HG02642 (cell line): Measurements from ENCODE around the gene MPZ.
"Not testable (repeated sequence)": the region's sequence is repeated elsewhere in the genome, so short reads cannot be mapped to it uniquely, and the experiment has no call there.

Experiments used
- ATAC-seq: cut with Tn5 transposase; IDR thresholded peaks from one replicate; pipeline ENCODE4 v1.9.1; 2021; ENCODE audit warnings: mild to moderate bottlenecking; ENCODE audit not compliant: unreplicated experiment, poor library complexity

Gene MPZ

DNA sequence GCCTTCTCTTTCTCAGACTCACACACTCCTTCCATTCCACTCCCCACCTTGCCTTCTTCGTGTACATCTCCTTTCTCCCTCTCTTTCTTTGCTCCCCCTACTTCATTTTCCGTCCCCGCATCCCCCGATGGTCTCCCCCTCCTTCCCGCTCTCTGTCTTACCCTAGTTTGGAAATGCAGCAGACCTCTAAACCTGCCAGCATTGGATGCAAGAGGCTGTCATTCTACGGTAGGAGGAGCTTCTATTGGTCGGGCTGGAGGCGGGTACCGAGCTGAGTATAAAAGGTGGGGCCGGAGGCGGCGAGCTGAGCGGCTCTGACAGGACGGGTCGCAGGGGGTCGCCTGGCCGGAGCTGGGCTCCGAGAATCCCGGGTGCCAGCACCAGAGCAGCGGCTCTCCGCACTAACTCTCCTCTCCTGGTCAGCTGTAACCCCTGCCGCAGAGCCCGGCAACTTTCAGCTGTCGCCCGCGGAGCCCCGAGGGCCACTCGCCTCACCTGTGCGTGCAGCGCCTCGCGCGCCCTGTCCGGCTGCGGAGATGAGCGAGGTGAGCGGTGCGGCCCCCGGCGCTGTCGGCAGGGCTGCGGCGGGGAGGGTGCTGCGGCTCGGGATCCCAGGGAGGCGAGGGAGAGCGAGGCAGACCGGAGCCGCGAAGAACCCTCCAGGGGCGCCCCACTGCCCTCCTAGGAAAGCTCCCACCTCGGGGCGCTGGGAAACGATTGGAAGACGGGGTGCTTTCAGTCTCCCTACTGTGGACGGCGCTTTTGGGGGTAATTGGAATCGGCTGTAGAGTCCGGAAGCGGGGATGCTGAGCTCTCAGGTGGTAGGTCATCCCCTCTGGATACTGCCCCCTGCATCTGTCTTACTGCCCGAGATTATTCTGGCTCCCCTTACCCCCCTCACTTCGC lies 51.1 kb downstream of the MPZ start, which contains the start of gene PCP4L1:
TSS of gene PCP4L1 (plus strand) at position 307 of the 906 bp plus-strand sequence. CDS start at position 537, 230 bp downstream.
- ATAC-seq = peak; percentile 76

DNA sequence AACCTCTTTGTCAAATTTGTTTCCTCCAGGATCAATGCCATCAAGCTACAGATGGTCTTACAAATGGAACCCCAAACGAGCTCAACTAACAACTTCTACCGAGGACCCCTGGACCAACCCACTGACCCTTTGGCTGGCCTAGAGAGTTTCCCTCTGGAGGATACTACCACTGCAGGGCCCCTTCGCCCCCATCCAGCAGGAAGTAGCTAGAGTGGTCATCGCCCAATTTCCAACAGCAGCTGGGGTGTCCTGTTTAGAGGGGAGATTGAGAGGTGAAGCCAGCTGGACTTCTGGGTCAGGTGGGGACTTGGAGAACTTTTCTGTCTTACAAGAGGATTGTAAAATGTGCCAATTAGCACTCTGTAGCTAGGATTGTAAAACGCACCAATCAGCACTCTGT lies 52.7 kb downstream of the MPZ start:
- ATAC-seq = not testable (repeated sequence)

DNA sequence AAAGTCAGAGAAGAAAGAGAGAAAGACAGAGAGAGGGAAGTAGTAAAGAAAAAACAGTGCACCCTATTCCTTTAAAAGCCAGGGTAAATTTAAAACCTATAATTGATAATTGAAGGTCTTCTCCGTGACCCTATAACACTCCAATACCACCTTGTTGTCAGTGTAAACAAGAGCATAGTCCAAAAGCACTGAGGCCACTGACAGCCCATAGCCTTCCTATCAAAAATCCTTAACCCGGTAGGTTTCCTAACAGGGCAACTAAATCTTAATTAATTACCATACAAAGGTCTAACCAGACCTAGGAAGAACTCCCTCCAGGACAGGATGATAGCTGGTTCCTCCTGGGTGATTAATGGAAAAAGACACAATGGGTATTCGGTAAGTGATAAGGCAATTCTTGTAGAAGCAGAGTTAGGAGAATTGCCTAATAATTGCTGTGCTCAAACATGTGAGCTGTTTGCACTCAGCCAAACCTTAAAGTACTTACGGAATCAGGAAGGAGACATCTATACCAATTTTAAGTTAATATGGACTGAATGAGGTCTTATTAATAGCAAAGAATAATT lies 53.7 kb downstream of the MPZ start:
- not testable (repeated sequence) for ATAC-seq

DNA sequence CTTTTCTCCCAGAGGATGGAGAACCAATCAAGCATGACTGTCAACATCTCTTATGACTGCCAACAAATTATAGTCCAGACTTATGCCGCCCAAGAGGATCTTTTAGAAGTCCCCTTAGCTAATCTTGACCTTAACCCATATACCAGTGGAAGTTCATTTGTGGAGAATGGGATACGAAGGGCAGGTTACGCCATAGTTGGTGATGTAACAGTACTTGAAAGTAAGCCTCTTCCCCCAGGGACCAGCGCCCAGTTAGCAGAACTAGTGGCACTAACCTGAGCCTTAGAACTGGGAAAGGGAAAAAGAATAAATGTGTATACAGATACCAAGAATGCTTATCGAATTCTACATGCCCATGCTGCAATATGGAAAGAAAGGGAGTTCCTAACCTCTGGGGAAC lies 54.5 kb downstream of the MPZ start:
- ATAC-seq = not testable (repeated sequence)
